Astrocyte (in vitro differentiated cells and primary cell): ENCODE results near the gene KIAA0825. TPM values are rescaled to one million over a fixed set of nuclear protein-coding genes. Genes with fewer than 3 reads are reported as not detected.

Experiments used
- DNase-seq: peaks from one replicate; pipeline ENCODE4 v3.0.0-alpha.2; 2010; ENCODE audit warnings: low read depth
- FAIRE-seq: peaks from 2 replicates; lab custom pipeline; 2011; peaks lifted over from hg19 to GRCh38; lab: Jason Lieb, UNC
- H2AFZ ChIP-seq: 2 replicates; pipeline ENCODE4 v1.6.0; 2012; ENCODE audit warnings: low read depth, low read length, inconsistent platforms
- H3K27ac ChIP-seq: 2 replicates; pipeline ENCODE4 v1.5.1; 2011; ENCODE audit warnings: low read depth, low read length, inconsistent platforms
- H3K27me3 ChIP-seq: 2 replicates; pipeline ENCODE4 v1.6.0; 2011; ENCODE audit warnings: low read length, inconsistent platforms; ENCODE audit not compliant: insufficient read depth
- H3K36me3 ChIP-seq: 2 replicates; pipeline ENCODE4 v1.5.1; 2011; ENCODE audit warnings: low read length, inconsistent platforms; ENCODE audit not compliant: insufficient read depth
- H3K4me1 ChIP-seq: 2 replicates; pipeline ENCODE4 v1.5.1; 2011; ENCODE audit warnings: low read length, inconsistent platforms; ENCODE audit not compliant: insufficient read depth
- H3K4me2 ChIP-seq: 2 replicates; pipeline ENCODE4 v1.6.0; 2012; ENCODE audit warnings: low read length, inconsistent platforms
- H3K4me3 ChIP-seq: 2 replicates; pipeline ENCODE4 v1.5.1; 2011; ENCODE audit warnings: low read depth, mild to moderate bottlenecking, low read length, inconsistent platforms; ENCODE audit not compliant: insufficient read depth
- H3K79me2 ChIP-seq: 2 replicates; pipeline ENCODE4 v1.6.0; 2012; ENCODE audit warnings: mild to moderate bottlenecking, low read length, inconsistent platforms; ENCODE audit not compliant: insufficient read depth
- H3K9ac ChIP-seq: 2 replicates; pipeline ENCODE4 v1.6.0; 2012; ENCODE audit warnings: mild to moderate bottlenecking, low read length, inconsistent platforms
- H3K9me3 ChIP-seq: 2 replicates; pipeline ENCODE4 v1.5.1; 2012; ENCODE audit warnings: low read depth, mild to moderate bottlenecking, low read length, inconsistent platforms; ENCODE audit not compliant: insufficient read depth
- H4K20me1 ChIP-seq: 2 replicates; pipeline ENCODE4 v1.6.0; 2012; ENCODE audit warnings: low read length, inconsistent platforms; ENCODE audit not compliant: insufficient read depth
- H3K27ac Mint-ChIP-seq: one replicate; pipeline ENCODE4 v1.8.0; 2021; ENCODE audit warnings: mild to moderate bottlenecking, mixed read lengths; ENCODE audit not compliant: unreplicated experiment
- H3K27me3 Mint-ChIP-seq: one replicate; pipeline ENCODE4 v1.8.0; 2021; ENCODE audit warnings: low read depth, mixed read lengths; ENCODE audit not compliant: unreplicated experiment
- H3K36me3 Mint-ChIP-seq: one replicate; pipeline ENCODE4 v1.8.0; 2021; ENCODE audit warnings: low read depth, mixed read lengths; ENCODE audit not compliant: unreplicated experiment
- H3K4me1 Mint-ChIP-seq: one replicate; pipeline ENCODE4 v1.8.0; 2021; ENCODE audit warnings: low read depth, mixed read lengths; ENCODE audit not compliant: unreplicated experiment
- H3K4me3 Mint-ChIP-seq: one replicate; pipeline ENCODE4 v1.8.0; 2021; ENCODE audit warnings: mild to moderate bottlenecking, moderate library complexity, mixed read lengths; ENCODE audit not compliant: unreplicated experiment
- H3K9me3 Mint-ChIP-seq: one replicate; pipeline ENCODE4 v1.8.0; 2021; ENCODE audit warnings: mild to moderate bottlenecking, mixed read lengths; ENCODE audit not compliant: unreplicated experiment
- EZH2 ChIP-seq: IDR thresholded peaks from 2 replicates; pipeline ENCODE4 v1.6.1; 2012; ENCODE audit warnings: mild to moderate bottlenecking, low read length, inconsistent platforms; ENCODE audit not compliant: insufficient read depth
- total RNA-seq: library from RNA; stranded (reverse); gene quantifications from 2 replicates; pipeline ENCODE4 v1.2.1, GENCODE V29; 2021
- TF ChIP-seq, protein P1 (sequence below): IDR thresholded peaks from 2 replicates; pipeline ENCODE4 v1.5.1; 2011; ENCODE audit warnings: low read depth, mild to moderate bottlenecking, inconsistent platforms, low read length, moderate library complexity; ENCODE audit not compliant: insufficient read depth

KIAA0825 gene
- total RNA-seq, 1 donor from 2014 or later: 2.5 TPM

DNA sequence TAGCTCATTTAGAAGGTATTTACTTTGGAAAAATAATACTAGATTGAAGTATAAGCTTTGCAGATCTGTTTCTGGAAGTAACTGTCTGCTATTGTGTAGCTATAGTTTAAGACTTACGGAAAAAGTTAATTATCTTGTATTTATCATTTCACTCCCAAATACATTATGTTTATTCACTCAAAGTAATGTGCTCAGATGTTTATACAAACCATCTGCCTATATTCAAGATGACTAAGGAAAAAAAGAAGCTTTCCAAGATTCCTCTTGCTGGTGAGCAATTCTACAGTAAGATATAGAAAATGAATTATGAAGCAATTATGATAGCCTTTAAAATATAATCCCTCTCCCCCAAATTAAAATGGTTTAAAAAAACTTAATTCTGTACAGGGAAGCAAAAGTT is 137.9 kb downstream of the KIAA0825 start:
- no peak for TF ChIP-seq EZH2
- TF ChIP-seq, protein P1, sequence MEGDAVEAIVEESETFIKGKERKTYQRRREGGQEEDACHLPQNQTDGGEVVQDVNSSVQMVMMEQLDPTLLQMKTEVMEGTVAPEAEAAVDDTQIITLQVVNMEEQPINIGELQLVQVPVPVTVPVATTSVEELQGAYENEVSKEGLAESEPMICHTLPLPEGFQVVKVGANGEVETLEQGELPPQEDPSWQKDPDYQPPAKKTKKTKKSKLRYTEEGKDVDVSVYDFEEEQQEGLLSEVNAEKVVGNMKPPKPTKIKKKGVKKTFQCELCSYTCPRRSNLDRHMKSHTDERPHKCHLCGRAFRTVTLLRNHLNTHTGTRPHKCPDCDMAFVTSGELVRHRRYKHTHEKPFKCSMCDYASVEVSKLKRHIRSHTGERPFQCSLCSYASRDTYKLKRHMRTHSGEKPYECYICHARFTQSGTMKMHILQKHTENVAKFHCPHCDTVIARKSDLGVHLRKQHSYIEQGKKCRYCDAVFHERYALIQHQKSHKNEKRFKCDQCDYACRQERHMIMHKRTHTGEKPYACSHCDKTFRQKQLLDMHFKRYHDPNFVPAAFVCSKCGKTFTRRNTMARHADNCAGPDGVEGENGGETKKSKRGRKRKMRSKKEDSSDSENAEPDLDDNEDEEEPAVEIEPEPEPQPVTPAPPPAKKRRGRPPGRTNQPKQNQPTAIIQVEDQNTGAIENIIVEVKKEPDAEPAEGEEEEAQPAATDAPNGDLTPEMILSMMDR: no peak
- H3K9me3 Mint-ChIP-seq: no peaks in the 10 kb centered on the region

DNA sequence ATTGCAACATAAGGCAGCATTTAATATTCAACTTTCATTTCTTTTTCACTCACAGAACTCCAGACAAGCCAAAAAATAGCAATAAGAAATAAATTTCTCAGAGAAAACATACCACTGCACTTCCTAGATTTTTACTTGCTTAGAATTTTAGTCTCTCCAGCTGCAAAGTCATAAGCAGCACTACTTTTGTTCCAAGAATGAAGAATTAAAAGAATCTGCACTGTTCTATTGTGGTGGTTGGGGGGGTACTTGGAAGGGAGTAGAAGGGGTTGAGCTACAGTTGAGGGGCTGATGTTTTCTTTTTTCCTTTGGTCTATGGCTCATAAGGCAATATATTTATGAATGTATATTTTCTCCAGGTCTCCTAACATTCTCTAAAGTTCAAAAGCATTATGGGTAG is 144.5 kb downstream of the KIAA0825 start:
- Histone ChIP-seq H3K9ac (no peak overlapping the region), H3K27me3 (no peaks in the 10 kb centered on the region), H3K36me3 (no peaks in the 10 kb centered on the region), H3K4me2 (no peak overlapping the region), H2AFZ (no peak overlapping the region), H3K27ac (no peak overlapping the region), H3K9me3 (no peaks in the 10 kb centered on the region), H3K4me3 (no peak overlapping the region), H3K79me2 (no peaks in the 10 kb centered on the region), H3K4me1 (no peaks in the 10 kb centered on the region), H4K20me1 (no peaks in the 10 kb centered on the region)
- no peaks in the 10 kb centered on the region for H3K9me3 Mint-ChIP-seq
- FAIRE-seq (no peak), DNase-seq (no peak)
- no peaks in the 10 kb centered on the region for H3K27me3 Mint-ChIP-seq
- H3K4me3 Mint-ChIP-seq: no peak overlapping the region
- peaks cover 4% of the 10 kb centered on the region for H3K4me1 Mint-ChIP-seq
- no peak overlapping the region for H3K27ac Mint-ChIP-seq
- no peaks in the 10 kb centered on the region for H3K36me3 Mint-ChIP-seq
- TF ChIP-seq, protein P1: no peak
- TF ChIP-seq EZH2: no peak

More for the DNA sequence above, 137.9 kb downstream of the KIAA0825 start:
- Histone ChIP-seq H3K9me3 (no peaks in the 10 kb centered on the region), H3K4me3 (no peak overlapping the region), H3K4me1 (no peaks in the 10 kb centered on the region), H3K79me2 (no peaks in the 10 kb centered on the region), H2AFZ (no peak overlapping the region), H3K9ac (no peak overlapping the region), H3K36me3 (no peaks in the 10 kb centered on the region), H4K20me1 (no peaks in the 10 kb centered on the region), H3K27ac (no peak overlapping the region), H3K27me3 (no peaks in the 10 kb centered on the region), H3K4me2 (no peak overlapping the region)
- no peaks in the 10 kb centered on the region for H3K4me1 Mint-ChIP-seq
- H3K27ac Mint-ChIP-seq: no peak overlapping the region
- DNase-seq: no peak
- no peak for FAIRE-seq
- no peak overlapping the region for H3K4me3 Mint-ChIP-seq
- no peaks in the 10 kb centered on the region for H3K27me3 Mint-ChIP-seq
- H3K36me3 Mint-ChIP-seq: no peaks in the 10 kb centered on the region

DNA sequence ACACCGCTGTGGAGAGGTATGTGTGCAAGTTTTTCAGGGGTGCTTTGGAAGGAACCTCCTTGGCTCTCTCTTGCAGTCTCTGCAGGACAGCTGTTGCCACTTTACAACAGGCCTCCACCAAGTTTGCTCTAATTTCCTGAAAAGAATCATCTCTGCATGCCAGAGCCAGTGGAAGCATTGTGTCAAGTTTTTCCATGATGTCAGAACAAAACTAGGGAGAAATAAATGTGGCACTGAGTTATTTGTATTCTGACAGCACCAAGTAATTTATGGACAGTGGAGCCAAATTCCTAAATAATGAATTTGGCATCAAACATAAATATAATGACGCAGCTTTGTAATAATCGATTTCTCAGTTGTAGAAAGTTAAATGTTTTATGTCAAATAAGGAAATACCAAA is 146.9 kb downstream of the KIAA0825 start:
- Histone ChIP-seq H3K4me2 (no peak overlapping the region), H3K4me3 (no peak overlapping the region), H4K20me1 (no peaks in the 10 kb centered on the region), H3K4me1 (no peaks in the 10 kb centered on the region), H3K27me3 (no peaks in the 10 kb centered on the region), H2AFZ (no peak overlapping the region), H3K9me3 (no peaks in the 10 kb centered on the region), H3K36me3 (no peaks in the 10 kb centered on the region), H3K27ac (no peak overlapping the region), H3K9ac (no peak overlapping the region), H3K79me2 (no peaks in the 10 kb centered on the region)
- no peak overlapping the region for H3K27ac Mint-ChIP-seq
- H3K4me1 Mint-ChIP-seq: peaks cover 4% of the 10 kb centered on the region
- TF ChIP-seq EZH2: no peak
- TF ChIP-seq, protein P1: no peak
- no peaks in the 10 kb centered on the region for H3K9me3 Mint-ChIP-seq
- DNase-seq (peak; percentile 14), FAIRE-seq (peak; percentile 29)
- no peak overlapping the region for H3K4me3 Mint-ChIP-seq
- no peaks in the 10 kb centered on the region for H3K36me3 Mint-ChIP-seq
- H3K27me3 Mint-ChIP-seq: no peaks in the 10 kb centered on the region
